Neural progenitor cell (in vitro differentiated cells): ENCODE measurements around the gene FANCG. TPM values are rescaled to one million over a fixed set of nuclear protein-coding genes. Genes with fewer than 3 reads are reported as not detected.

Experiments used
- DNase-seq: peaks from one replicate; pipeline ENCODE4 v3.0.0-alpha.2; 2016; ENCODE audit warnings: low spot score
- H2AFZ ChIP-seq: fragments of 200-600 bp; sonication (generic); replicated peaks from 2 replicates; pipeline ENCODE4 v1.6.1; 2016; ENCODE audit warnings: antibody characterized with exemption
- H3F3A ChIP-seq: fragments of 200-600 bp; sonication (generic); 2 replicates; pipeline ENCODE4 v1.6.1; 2016; ENCODE audit warnings: antibody characterized with exemption, low read depth
- H3K27ac ChIP-seq: fragments of 200-600 bp; sonication (generic); 2 replicates; pipeline ENCODE4 v1.5.1; 2016; ENCODE audit warnings: mild to moderate bottlenecking
- H3K27me3 ChIP-seq: fragments of 200-600 bp; sonication (generic); 2 replicates; pipeline ENCODE4 v1.6.1; 2016; ENCODE audit warnings: mild to moderate bottlenecking, moderate library complexity
- H3K36me3 ChIP-seq: fragments of 200-600 bp; sonication (generic); 2 replicates; pipeline ENCODE4 v1.5.1; 2016
- H3K4me1 ChIP-seq: fragments of 200-600 bp; sonication (generic); 2 replicates; pipeline ENCODE4 v1.6.1; 2016; ENCODE audit warnings: mixed run types
- H3K4me2 ChIP-seq: fragments of 200-600 bp; sonication (generic); 2 replicates; pipeline ENCODE4 v1.6.1; 2016
- H3K4me3 ChIP-seq: fragments of 200-600 bp; sonication (generic); 2 replicates; pipeline ENCODE4 v1.5.1; 2016
- H3K79me2 ChIP-seq: fragments of 200-600 bp; sonication (generic); 2 replicates; pipeline ENCODE4 v1.6.1; 2016; ENCODE audit warnings: low read depth
- H3K9ac ChIP-seq: fragments of 200-600 bp; sonication (generic); 2 replicates; pipeline ENCODE4 v1.6.1; 2016
- H3K9me3 ChIP-seq: fragments of 200-600 bp; sonication (generic); 2 replicates; pipeline ENCODE4 v1.5.1; 2016; ENCODE audit warnings: low read depth
- H4K20me1 ChIP-seq: fragments of 200-600 bp; sonication (generic); 2 replicates; pipeline ENCODE4 v1.6.1; 2016; ENCODE audit warnings: low read depth
- H3K27ac Mint-ChIP-seq: 3 replicates; pipeline ENCODE4 v1.8.0; 2021; ENCODE audit warnings: mixed read lengths
- H3K27me3 Mint-ChIP-seq: 2 replicates; pipeline ENCODE4 v1.8.0; 2022; ENCODE audit warnings: low read depth, mild to moderate bottlenecking, inconsistent platforms, moderate library complexity, mixed read lengths; ENCODE audit not compliant: insufficient read depth
- H3K36me3 Mint-ChIP-seq: 3 replicates; pipeline ENCODE4 v1.8.0; 2021; ENCODE audit warnings: mixed read lengths
- H3K4me1 Mint-ChIP-seq: 3 replicates; pipeline ENCODE4 v1.8.0; 2021; ENCODE audit warnings: mixed read lengths
- H3K4me3 Mint-ChIP-seq: 3 replicates; pipeline ENCODE4 v1.8.0; 2021; ENCODE audit warnings: mild to moderate bottlenecking, moderate library complexity, mixed read lengths
- H3K9me3 Mint-ChIP-seq: 3 replicates; pipeline ENCODE4 v1.8.0; 2020; ENCODE audit warnings: mixed read lengths
- CTCF ChIP-seq: fragments of 200-600 bp; sonication (generic); IDR thresholded peaks from 2 replicates; pipeline ENCODE4 v1.5.1; 2017; ENCODE audit warnings: antibody characterized with exemption, mild to moderate bottlenecking
- EZH2 ChIP-seq: fragments of 200-600 bp; sonication (generic); IDR thresholded peaks from 2 replicates; pipeline ENCODE4 v1.6.1; 2017; ENCODE audit warnings: antibody characterized with exemption, mild to moderate bottlenecking, moderate library complexity
- EZH2phosphoT487 ChIP-seq: fragments of 200-600 bp; sonication (generic); IDR thresholded peaks from 2 replicates; pipeline ENCODE4 v1.6.1; 2017; ENCODE audit warnings: antibody characterized with exemption
- total RNA-seq: library from RNA; depleted of rRNA; stranded (reverse); fragments of >200 nt; gene quantifications from 2 replicates; pipeline ENCODE4 v1.2.3, GENCODE V29; 2015; ENCODE audit warnings: low replicate concordance

The FANCG gene
- 89.4 and 97.1 TPM in 2 replicates for total RNA-seq

GRCh38 chr9:35079426-35080341, at the start of gene FANCG:
Gene FANCG (minus strand): TSS chr9:35079942. CDS start chr9:35079524, 418 bp downstream.
- Mint-ChIP-seq H3K4me3 (peak within 1 kb of the TSS; percentile 92), H3K9me3 (no peaks in the 10 kb centered on the region), H3K4me1 (peaks cover 26% of the 10 kb centered on the region), H3K36me3 (peaks cover 18% of the 10 kb centered on the region), H3K27ac (peak within 1 kb of the TSS; percentile 87), H3K27me3 (peaks cover 3% of the 10 kb centered on the region)
- DNase-seq = peak; percentile 96
- Histone ChIP-seq H3K9me3 (no peaks in the 10 kb centered on the region), H3K79me2 (peaks cover 35% of the 10 kb centered on the region), H4K20me1 (peaks cover 7% of the 10 kb centered on the region), H2AFZ (peak within 1 kb of the TSS; percentile 93), H3K27ac (peak within 1 kb of the TSS; percentile 84), H3K36me3 (no peaks in the 10 kb centered on the region), H3K4me2 (peak within 1 kb of the TSS; percentile 75), H3K4me3 (peak within 1 kb of the TSS; percentile 64), H3K4me1 (peaks cover 16% of the 10 kb centered on the region), H3K9ac (peak within 1 kb of the TSS; percentile 70), H3F3A (peaks cover 7% of the 10 kb centered on the region), H3K27me3 (no peaks in the 10 kb centered on the region)
- no peak for TF ChIP-seq EZH2
- no peak for TF ChIP-seq CTCF
- TF ChIP-seq EZH2phosphoT487 = no peak

GRCh38 chr9:35116898-35117551, 37.3 kb upstream of the FANCG start:
- Mint-ChIP-seq H3K27ac (peak overlapping the region; percentile 76), H3K36me3 (no peaks in the 10 kb centered on the region), H3K4me1 (peaks cover 32% of the 10 kb centered on the region), H3K9me3 (no peaks in the 10 kb centered on the region), H3K4me3 (peak overlapping the region; percentile 97), H3K27me3 (peaks cover 5% of the 10 kb centered on the region)
- H3K4me3 ChIP-seq = peak overlapping the region; percentile 58
- no peaks in the 10 kb centered on the region for H3K36me3 ChIP-seq
- DNase-seq = peak; percentile 97
- H2AFZ ChIP-seq = peak overlapping the region; percentile 95
- peaks cover 15% of the 10 kb centered on the region for H3K4me1 ChIP-seq
- no peaks in the 10 kb centered on the region for H4K20me1 ChIP-seq
- TF ChIP-seq EZH2 (no peak), CTCF (peak; percentile 95)
- no peaks in the 10 kb centered on the region for H3K9me3 ChIP-seq
- H3K79me2 ChIP-seq = peaks cover 18% of the 10 kb centered on the region
- peak overlapping the region; percentile 97 for H3K4me2 ChIP-seq
- peaks cover 27% of the 10 kb centered on the region for H3F3A ChIP-seq
- H3K9ac ChIP-seq = no peak overlapping the region
- H3K27me3 ChIP-seq = no peaks in the 10 kb centered on the region
- no peak overlapping the region for H3K27ac ChIP-seq

GRCh38 chr9:35116539-35116897, 36.8 kb upstream of the FANCG start:
- H3K27me3 Mint-ChIP-seq = peaks cover 5% of the 10 kb centered on the region
- Histone ChIP-seq H3K4me3 (peak overlapping the region; percentile 58), H3F3A (peaks cover 27% of the 10 kb centered on the region), H3K27ac (no peak overlapping the region), H3K4me1 (peaks cover 18% of the 10 kb centered on the region), H3K36me3 (no peaks in the 10 kb centered on the region), H2AFZ (peak overlapping the region; percentile 35), H3K79me2 (peaks cover 18% of the 10 kb centered on the region), H4K20me1 (no peaks in the 10 kb centered on the region), H3K9ac (no peak overlapping the region), H3K9me3 (no peaks in the 10 kb centered on the region), H3K4me2 (peak overlapping the region; percentile 97), H3K27me3 (no peaks in the 10 kb centered on the region)
- H3K27ac Mint-ChIP-seq = peak overlapping the region; percentile 76
- DNase-seq = no peak
- peaks cover 37% of the 10 kb centered on the region for H3K4me1 Mint-ChIP-seq
- no peaks in the 10 kb centered on the region for H3K36me3 Mint-ChIP-seq
- H3K9me3 Mint-ChIP-seq = no peaks in the 10 kb centered on the region
- peak overlapping the region; percentile 97 for H3K4me3 Mint-ChIP-seq
- TF ChIP-seq EZH2 (no peak), EZH2phosphoT487 (no peak), CTCF (no peak)
